H1 (cell line): ENCODE results near the gene PTCD3. TPM values are rescaled to one million over a fixed set of nuclear protein-coding genes. Genes with fewer than 3 reads are reported as not detected.

Experiments
- CTCF ChIA-PET: fragments of 300-600 bp; sonication (Branson Sonifier 250); formaldehyde crosslinking; loops from one replicate; lab custom pipeline; 2021; ENCODE audit not compliant: partially characterized antibody; lab: Charles Lee
- POLR2A ChIA-PET: fragments of 300-600 bp; sonication (Branson Sonifier 250); formaldehyde crosslinking; loops from one replicate; lab custom pipeline; 2021; ENCODE audit warnings: inconsistent platforms; ENCODE audit not compliant: partially characterized antibody; lab: Charles Lee
- DNase-seq, 2 experiments: peaks; one replicate each; pipeline versions ENCODE4 v3.0.0 to v3.0.0-alpha.2; 2010 to 2022; ENCODE audit warnings: low spot score in 2 of 2, low read depth in 1 of 2, mixed read lengths in 1 of 2
- FAIRE-seq: peaks from 2 replicates; lab custom pipeline; 2011; peaks lifted over from hg19 to GRCh38; lab: Jason Lieb, UNC
- H2AFZ ChIP-seq: 2 replicates; pipeline ENCODE4 v1.8.1; 2012; ENCODE audit warnings: low read length, inconsistent platforms
- H2AK5ac ChIP-seq: 2 replicates; pipeline ENCODE4 v1.6.1; 2013; ENCODE audit warnings: low read depth, low read length
- H2BK120ac ChIP-seq: replicated peaks from 2 replicates; pipeline ENCODE3; 2013; ENCODE audit warnings: low read depth, low read length, inconsistent platforms
- H2BK12ac ChIP-seq: 2 replicates; pipeline ENCODE4 v1.6.1; 2013; ENCODE audit warnings: low read depth, low read length
- H2BK15ac ChIP-seq: 2 replicates; pipeline ENCODE4 v1.6.1; 2013; ENCODE audit warnings: low read length
- H2BK20ac ChIP-seq: 2 replicates; pipeline ENCODE4 v1.6.1; 2013; ENCODE audit warnings: low read length
- H2BK5ac ChIP-seq: 2 replicates; pipeline ENCODE4 v1.6.1; 2013; ENCODE audit warnings: low read depth, low read length
- H3K14ac ChIP-seq: 2 replicates; pipeline ENCODE4 v1.6.1; 2013; ENCODE audit warnings: inconsistent platforms; ENCODE audit not compliant: insufficient read length
- H3K18ac ChIP-seq: 2 replicates; pipeline ENCODE4 v1.6.1; 2013; ENCODE audit warnings: low read length; ENCODE audit errors: extremely low read depth
- H3K23ac ChIP-seq: 2 replicates; pipeline ENCODE4 v1.6.1; 2013; ENCODE audit warnings: inconsistent platforms; ENCODE audit not compliant: insufficient read length
- H3K23me2 ChIP-seq: 2 replicates; pipeline ENCODE4 v1.6.1; 2013; ENCODE audit warnings: low read depth, low read length
- H3K27ac ChIP-seq: 2 replicates; pipeline ENCODE4 v1.6.1; 2011; ENCODE audit warnings: low read depth, low read length, inconsistent platforms
- H3K27me3 ChIP-seq, 4 experiments: replicated peaks in 1 of 4; 1 replicate in 1 of 4; 2 replicates in 3 of 4; pipeline versions ENCODE4 v1.6.1 to v1.8.1; 2011 to 2013; ENCODE audit warnings: low read length in 3 of 4, mild to moderate bottlenecking in 3 of 4, inconsistent platforms in 2 of 4, mixed read lengths in 2 of 4, moderate library complexity in 1 of 4; ENCODE audit not compliant: control insufficient read depth in 3 of 4, insufficient read depth in 3 of 4; ENCODE audit errors: extremely low read depth in 1 of 4
- H3K36me3 ChIP-seq, 4 experiments: 2 replicates each; pipeline versions ENCODE4 v1.6.1 to v1.8.1; 2011 to 2013; ENCODE audit warnings: mild to moderate bottlenecking in 4 of 4, low read length in 3 of 4, moderate library complexity in 2 of 4, control low read depth in 1 of 4, inconsistent platforms in 1 of 4; ENCODE audit not compliant: insufficient read depth in 4 of 4, control insufficient read depth in 2 of 4
- H3K4ac ChIP-seq: replicated peaks from 2 replicates; pipeline ENCODE3; 2013; ENCODE audit warnings: low read length, low read depth, mixed read lengths, inconsistent platforms; ENCODE audit not compliant: insufficient read length
- H3K4me1 ChIP-seq, 4 experiments: replicated peaks in 1 of 4; 1 replicate in 1 of 4; 2 replicates in 3 of 4; pipeline versions ENCODE4 v1.6.1 to v1.8.1; 2011 to 2013; ENCODE audit warnings: low read length in 3 of 4, inconsistent platforms in 2 of 4, mixed read lengths in 1 of 4; ENCODE audit not compliant: insufficient read depth in 4 of 4, control insufficient read depth in 3 of 4
- H3K4me2 ChIP-seq, 2 experiments: 2 replicates each; pipeline versions ENCODE4 v1.6.1 to v1.8.1; 2011 to 2013; ENCODE audit warnings: low read depth in 2 of 2, low read length in 2 of 2, control low read depth in 1 of 2, inconsistent platforms in 1 of 2, mild to moderate bottlenecking in 1 of 2; ENCODE audit not compliant: insufficient read depth in 1 of 2
- H3K4me3 ChIP-seq, 4 experiments: fragments of 200-600, 300-600 bp in 1 of 4; sonication (generic), shearing (Covaris generic), sonication (Bioruptor Twin) in 1 of 4; 2 replicates each; pipeline versions ENCODE4 v1.5.1 to v1.8.1; 2011 to 2016; ENCODE audit warnings: low read length in 4 of 4, low read depth in 3 of 4, control low read depth in 2 of 4, inconsistent platforms in 2 of 4, mild to moderate bottlenecking in 2 of 4, mixed read lengths in 1 of 4, moderate library complexity in 1 of 4; ENCODE audit not compliant: insufficient read depth in 2 of 4; ENCODE audit errors: extremely low read depth in 1 of 4
- H3K56ac ChIP-seq: replicated peaks from 2 replicates; pipeline ENCODE3; 2013; ENCODE audit warnings: low read depth, mild to moderate bottlenecking, mixed read lengths, low read length, inconsistent platforms; ENCODE audit not compliant: insufficient read length
- H3K79me1 ChIP-seq: 2 replicates; pipeline ENCODE4 v1.6.1; 2013; ENCODE audit warnings: low read depth, low read length, control low read depth
- H3K79me2 ChIP-seq, 2 experiments: 2 replicates each; pipeline versions ENCODE4 v1.6.1 to v1.8.1; 2012 to 2013; ENCODE audit warnings: low read length in 2 of 2, mild to moderate bottlenecking in 2 of 2, inconsistent platforms in 1 of 2; ENCODE audit not compliant: insufficient read depth in 2 of 2, control insufficient read depth in 1 of 2
- H3K9ac ChIP-seq, 4 experiments: replicated peaks in 1 of 4; 1 replicate in 1 of 4; 2 replicates in 3 of 4; pipeline versions ENCODE4 v1.6.1 to v1.8.1; 2011 to 2013; ENCODE audit warnings: low read depth in 3 of 4, low read length in 3 of 4, control low read depth in 2 of 4, mild to moderate bottlenecking in 2 of 4, moderate library complexity in 2 of 4, inconsistent platforms in 1 of 4; ENCODE audit errors: extremely low read depth in 1 of 4
- H3K9me3 ChIP-seq, 2 experiments: 2 replicates each; pipeline versions ENCODE4 v1.6.1 to v1.8.1; 2012 to 2013; ENCODE audit warnings: mild to moderate bottlenecking in 2 of 2, moderate library complexity in 2 of 2, control low read depth in 1 of 2, inconsistent platforms in 1 of 2, low read depth in 1 of 2, low read length in 1 of 2, mixed read lengths in 1 of 2; ENCODE audit not compliant: insufficient read depth in 2 of 2
- H4K20me1 ChIP-seq, 2 experiments: replicated peaks in 1 of 2; 2 replicates each; pipeline versions ENCODE3 to v1.8.1; 2011 to 2013; ENCODE audit warnings: inconsistent platforms in 2 of 2, low read length in 2 of 2, mild to moderate bottlenecking in 1 of 2; ENCODE audit not compliant: insufficient read depth in 2 of 2, control insufficient read depth in 1 of 2
- H4K5ac ChIP-seq: 2 replicates; pipeline ENCODE4 v1.6.1; 2013; ENCODE audit warnings: low read length, low read depth, mixed read lengths, inconsistent platforms; ENCODE audit not compliant: insufficient read length
- H4K8ac ChIP-seq: 2 replicates; pipeline ENCODE4 v1.8.0; 2013; ENCODE audit warnings: mild to moderate bottlenecking, moderate library complexity, low read length, inconsistent platforms; ENCODE audit not compliant: insufficient read depth; ENCODE audit errors: extremely low read depth
- H4K91ac ChIP-seq: replicated peaks from 2 replicates; pipeline ENCODE3; 2013; ENCODE audit warnings: low read length, mixed read lengths, inconsistent platforms; ENCODE audit not compliant: insufficient read length
- BRCA1 ChIP-seq: IDR thresholded peaks from 2 replicates; pipeline ENCODE4 v1.6.1; 2012; ENCODE audit warnings: low read depth, low read length, improper control_type of control experiment
- CBX5 ChIP-seq: fragments of 300-800, 300-1000 bp; sonication (generic); IDR thresholded peaks from 2 replicates; pipeline ENCODE4 v1.7.1; 2016; ENCODE audit warnings: antibody characterized with exemption, low read length, low read depth
- GABPA ChIP-seq: IDR thresholded peaks from 2 replicates; pipeline ENCODE4 v1.6.1; 2011; ENCODE audit warnings: mild to moderate bottlenecking, low read length, moderate library complexity, borderline replicate concordance; ENCODE audit not compliant: insufficient read depth
- KDM1A ChIP-seq: fragments of 200-600, 300-600 bp; sonication (generic); IDR thresholded peaks from 2 replicates; pipeline ENCODE4 v1.7.1; 2016; ENCODE audit warnings: mild to moderate bottlenecking, low read length, borderline replicate concordance
- NANOG ChIP-seq: IDR thresholded peaks from 2 replicates; pipeline ENCODE4 v1.6.1; 2011; ENCODE audit warnings: low read length, low read depth, mild to moderate bottlenecking, inconsistent platforms; ENCODE audit not compliant: insufficient read depth, poor library complexity, severe bottlenecking
- SP2 ChIP-seq: IDR thresholded peaks from 2 replicates; pipeline ENCODE4 v1.6.1; 2012; ENCODE audit warnings: mild to moderate bottlenecking, low read length, inconsistent platforms
- polyA plus RNA-seq, 7 experiments: library from polyadenylated mRNA; depleted of rRNA in 3 of 7; stranded (reverse) in 5 of 7; unstranded in 2 of 7; fragments of >200 nt in 5 of 7; fragments of 200-250 nt in 2 of 7; gene quantifications; 1 replicate in 5 of 7; 2 replicates in 1 of 7; 4 replicates in 1 of 7; pipeline versions ENCODE4 v1.2.1 to v1.2.3, GENCODE V29; 2011 to 2013; ENCODE audit warnings: missing spikeins in 2 of 7, mixed read lengths in 2 of 7
- total RNA-seq: library from RNA; stranded (reverse); fragmentation: NEBNext Ultra II Directional; extraction: Animal tissue kit (Norgen Biotek cat#: 25700); gene quantifications from 2 replicates; pipeline ENCODE4 v1.2.1, GENCODE V29; 2021
- TF ChIP-seq, protein P1 (sequence below): IDR thresholded peaks from 2 replicates; pipeline ENCODE4 v1.6.1; 2012; ENCODE audit warnings: inconsistent platforms

PTCD3 gene
- total and polyA plus RNA-seq, 2 of the 8 experiments (the other 6 are each of a cell fraction or from before 2014, with no cell fraction given), result 64.3 to 192 TPM

DNA sequence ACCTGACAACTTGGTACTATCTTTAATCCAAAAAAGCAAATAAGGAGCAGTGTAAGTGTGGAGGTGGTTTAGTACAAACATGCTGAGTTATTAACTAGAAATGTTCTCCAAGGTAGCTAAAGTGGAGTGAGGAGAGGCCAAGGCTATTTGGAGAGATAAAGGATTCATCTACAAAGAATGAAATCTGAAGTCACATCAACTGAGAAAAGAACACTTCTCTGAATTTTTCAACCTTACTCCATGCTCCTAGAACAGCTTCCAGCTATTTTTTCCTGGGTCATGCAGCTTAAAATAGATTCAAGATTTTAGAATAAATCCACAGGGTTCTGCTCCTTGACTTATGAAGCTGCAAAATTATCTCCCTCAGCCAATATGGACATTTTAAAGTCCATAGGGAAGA, 70.6 kb downstream of the PTCD3 start:
- H3K56ac ChIP-seq, result no peak overlapping the region
- H2BK120ac ChIP-seq, result no peak overlapping the region
- no peak overlapping the region for H3K18ac ChIP-seq
- no peak overlapping the region for H2BK20ac ChIP-seq
- no peaks in the 10 kb centered on the region for H3K23me2 ChIP-seq
- no peak overlapping the region for H2AK5ac ChIP-seq
- peaks cover 0 to 2% of the 10 kb centered on the region in 2 experiments for H4K20me1 ChIP-seq
- H3K27ac ChIP-seq, result no peak overlapping the region
- DNase-seq (no peak), FAIRE-seq (no peak)
- no peak overlapping the region for H3K9ac ChIP-seq
- H4K5ac ChIP-seq, result no peak overlapping the region
- no peak overlapping the region for H4K91ac ChIP-seq
- no peaks in the 10 kb centered on the region; the same call in 1 of the 2 replicates for H3K79me1 ChIP-seq
- CTCF ChIA-PET, result interaction anchor here (0.6 to 1.2 kb wide), 2 partner anchors 25 to 358 kb away, joined by 3 read pairs; no protein-coding TSS in a partner anchor
- H3K9me3 ChIP-seq, result no peaks in the 10 kb centered on the region
- no peak overlapping the region for H3K14ac ChIP-seq
- no peak overlapping the region for H3K4ac ChIP-seq
- no peaks in the 10 kb centered on the region for H3K27me3 ChIP-seq
- peaks cover 0 to 8% of the 10 kb centered on the region in 2 experiments; a peak in 2 of 4 replicates for H3K79me2 ChIP-seq
- no peak overlapping the region for H2BK12ac ChIP-seq
- TF ChIP-seq, protein P1, sequence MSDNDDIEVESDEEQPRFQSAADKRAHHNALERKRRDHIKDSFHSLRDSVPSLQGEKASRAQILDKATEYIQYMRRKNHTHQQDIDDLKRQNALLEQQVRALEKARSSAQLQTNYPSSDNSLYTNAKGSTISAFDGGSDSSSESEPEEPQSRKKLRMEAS, result no peak
- no peak for TF ChIP-seq NANOG
- no peak for TF ChIP-seq KDM1A
- TF ChIP-seq GABPA, result no peak
- TF ChIP-seq BRCA1, result no peak
- no peak for TF ChIP-seq CBX5
- TF ChIP-seq SP2, result no peak
- no peak overlapping the region for H2AFZ ChIP-seq
- H3K36me3 ChIP-seq, result peaks cover 9 to 34% (median 23%) of the 10 kb centered on the region in 4 experiments; a peak in 7 of 8 replicates
- no peak overlapping the region for H3K23ac ChIP-seq
- no peaks in the 10 kb centered on the region for H3K4me1 ChIP-seq
- no peak overlapping the region for H3K4me3 ChIP-seq
- no peak overlapping the region for H3K4me2 ChIP-seq
- H2BK5ac ChIP-seq, result no peak overlapping the region
- no peak overlapping the region for H4K8ac ChIP-seq
- POLR2A ChIA-PET, result interaction anchor here (0.6 to 1.2 kb wide), 4 partner anchors 10 to 423 kb away, joined by 3 to 6 read pairs (median 3); no protein-coding TSS in a partner anchor
- no peak overlapping the region for H2BK15ac ChIP-seq
